ENCODE measurements around the gene SLC35F4. TPM values are rescaled to one million over a fixed set of nuclear protein-coding genes. Genes with fewer than 3 reads are reported as not detected.

SLC35F4 gene
- total RNA-seq, 1 experiment from 2014 or later, result not detected

- RAD21 ChIA-PET (ENCODE audit: low non-redundant PET in 1 of 2, low total read pairs in 2 of 2, uncharacterized antibody in 2 of 2, unreplicated experiment in 2 of 2), result no interaction called here
- no peaks in the 10 kb centered on the region for H3K27me3 ChIP-seq (ENCODE audit: insufficient read depth, low read length)
- no peak overlapping the region for H3K9ac ChIP-seq (ENCODE audit: low read length)
- TF ChIP-seq YY1 (IDR thresholded peaks at IDR 0.05; ENCODE audit: extremely low read depth, insufficient replicate concordance, low read depth, low read length), result no peak
- no peak for TF ChIP-seq SP1 (IDR thresholded peaks at IDR 0.05; ENCODE audit: low read depth)
- TF ChIP-seq, protein P1, sequence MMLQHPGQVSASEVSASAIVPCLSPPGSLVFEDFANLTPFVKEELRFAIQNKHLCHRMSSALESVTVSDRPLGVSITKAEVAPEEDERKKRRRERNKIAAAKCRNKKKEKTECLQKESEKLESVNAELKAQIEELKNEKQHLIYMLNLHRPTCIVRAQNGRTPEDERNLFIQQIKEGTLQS (IDR thresholded peaks at IDR 0.05), result no peak
- no peak for TF ChIP-seq POLR2AphosphoS5 (IDR thresholded peaks at IDR 0.05; ENCODE audit: low read depth, low read length)
- no peak for TF ChIP-seq EGR1 (IDR thresholded peaks at IDR 0.05; ENCODE audit: low read depth)
- no peak for TF ChIP-seq ZBTB33 (IDR thresholded peaks at IDR 0.05; ENCODE audit: extremely low read depth, insufficient replicate concordance, low read length)
- TF ChIP-seq CEBPB (IDR thresholded peaks at IDR 0.05; ENCODE audit: low read depth), result no peak
- no peak for TF ChIP-seq TCF7L2 (IDR thresholded peaks at IDR 0.05; ENCODE audit: borderline replicate concordance, extremely low read depth, insufficient read depth, insufficient read length)
- no peak for TF ChIP-seq SIN3A (IDR thresholded peaks at IDR 0.05; ENCODE audit: low read depth)
- TF ChIP-seq SRF (IDR thresholded peaks at IDR 0.05; ENCODE audit: low read depth), result no peak
- no peak for TF ChIP-seq REST (IDR thresholded peaks at IDR 0.05; ENCODE audit: low read depth)
- no peak for TF ChIP-seq CTCF (IDR thresholded peaks at IDR 0.05 in 2 of 3, conservative IDR thresholded peaks at IDR 0.05 in 1 of 3; ENCODE audit: borderline replicate concordance in 1 of 3, insufficient read depth in 1 of 3, low read depth in 2 of 3, low read length in 2 of 3)
- no peak for TF ChIP-seq EZH2 (IDR thresholded peaks at IDR 0.05)
- TF ChIP-seq RAD21 (IDR thresholded peaks at IDR 0.05; ENCODE audit: low read depth), result no peak
- TF ChIP-seq FOSL1 (IDR thresholded peaks at IDR 0.05; ENCODE audit: low read depth), result no peak
- TF ChIP-seq JUND (IDR thresholded peaks at IDR 0.05), result no peak
- CTCF ChIA-PET, result no interaction called here
- POLR2A ChIA-PET, result no interaction called here
- DNase-seq (ENCODE audit: low read depth, low spot score), result no peak
- no peak overlapping the region for H3K27ac ChIP-seq (ENCODE audit: low read depth, low read length)
- no peak overlapping the region for H3K4me2 ChIP-seq (ENCODE audit: low read length)
- no peaks in the 10 kb centered on the region for H3K79me2 ChIP-seq (ENCODE audit: insufficient read depth, low read length)
- no peaks in the 10 kb centered on the region for H4K20me1 ChIP-seq (ENCODE audit: insufficient read depth)
- H3K4me3 ChIP-seq (replicated peaks in 1 of 2; ENCODE audit: low read depth in 1 of 2, low read length in 2 of 2), result no peak overlapping the region
- intact Hi-C loops (cut with micrococcal nuclease), result no loop called here
- H3K9me3 ChIP-seq (ENCODE audit: control insufficient read depth in 1 of 2, insufficient read depth in 1 of 2, low read depth in 1 of 2, low read length in 2 of 2), result no peaks in the 10 kb centered on the region
- H3K9me2 ChIP-seq (ENCODE audit: insufficient read depth), result no peaks in the 10 kb centered on the region
- no peak for ATAC-seq
- no peaks in the 10 kb centered on the region for H3K36me3 ChIP-seq (ENCODE audit: control insufficient read depth in 1 of 2, insufficient read depth in 2 of 2, low read length in 2 of 2)
- peaks cover 0 to 6% of the 10 kb centered on the region in 2 experiments; a peak in 2 of 4 replicates for H3K4me1 ChIP-seq (ENCODE audit: control insufficient read depth in 1 of 2, insufficient read depth in 2 of 2, low read length in 2 of 2)
- H2AFZ ChIP-seq (ENCODE audit: low read depth, low read length, poor library complexity, severe bottlenecking), result no peak overlapping the region
- BruUV-seq (replicated peaks), result no TSS peak
These were observed 43.8 kb downstream of the SLC35F4 start for GRCh38 chr14:57822081-57822480.
